HepG2 (cell line): ENCODE data around the gene WWC2. TPM values are rescaled to one million over a fixed set of nuclear protein-coding genes. Genes with fewer than 3 reads are reported as not detected.

Experiments
- CSRNP1 ChIP-seq: sonication (generic); formaldehyde crosslinking; IDR thresholded peaks from 2 replicates; pipeline ENCODE4 v1.8.1; 2023; ENCODE audit warnings: mild to moderate bottlenecking, missing genetic modification reagents
- ELK4 ChIP-seq: sonication (generic); formaldehyde crosslinking; IDR thresholded peaks from 2 replicates; pipeline ENCODE4 v1.9.0; 2021; ENCODE audit warnings: missing genetic modification reagents, borderline replicate concordance
- GPN1 ChIP-seq: sonication (generic); formaldehyde crosslinking; IDR thresholded peaks from 2 replicates; pipeline ENCODE4 v1.5.1; 2020; ENCODE audit warnings: missing genetic modification reagents, borderline replicate concordance
- HMGA1 ChIP-seq: sonication (generic); formaldehyde crosslinking; conservative IDR thresholded peaks from 2 replicates; pipeline ENCODE4 v1.4.0; 2020; ENCODE audit warnings: missing genetic modification reagents
- HOXA5 ChIP-seq: sonication (generic); formaldehyde crosslinking; IDR thresholded peaks from 2 replicates; pipeline ENCODE4 v1.4.0; 2020; ENCODE audit warnings: missing genetic modification reagents
- IKZF4 ChIP-seq: sonication (generic); formaldehyde crosslinking; IDR thresholded peaks from 2 replicates; pipeline ENCODE4 v1.5.1; 2020; ENCODE audit warnings: borderline replicate concordance, mild to moderate bottlenecking, low read depth, missing genetic modification reagents; ENCODE audit errors: not compliant biosample characterization
- JUN ChIP-seq: sonication (generic); formaldehyde crosslinking; IDR thresholded peaks from 2 replicates; pipeline ENCODE4 v1.4.0; 2020; ENCODE audit warnings: mild to moderate bottlenecking, missing genetic modification reagents
- KMT2B ChIP-seq: IDR thresholded peaks from 2 replicates; pipeline ENCODE4 v1.6.1; 2016; ENCODE audit warnings: missing genetic modification reagents, missing compliant biosample characterization
- MED1 ChIP-seq: sonication (generic); formaldehyde crosslinking; IDR thresholded peaks from 2 replicates; pipeline ENCODE4 v1.4.0; 2020; ENCODE audit warnings: missing genetic modification reagents
- MXD4 ChIP-seq: IDR thresholded peaks from 2 replicates; pipeline ENCODE4 v1.6.1; 2016; ENCODE audit warnings: mild to moderate bottlenecking, missing biosample characterization, missing genetic modification reagents
- NFYC ChIP-seq: IDR thresholded peaks from 2 replicates; pipeline ENCODE4 v1.6.1; 2016; ENCODE audit warnings: missing genetic modification reagents, missing compliant biosample characterization
- PITX1 ChIP-seq: sonication (generic); formaldehyde crosslinking; IDR thresholded peaks from 2 replicates; pipeline ENCODE4 v1.5.1; 2020; ENCODE audit warnings: mild to moderate bottlenecking, missing genetic modification reagents
- POLR2AphosphoS2 ChIP-seq: IDR thresholded peaks from 2 replicates; pipeline ENCODE4 v1.6.1; 2011; ENCODE audit warnings: low read depth, low read length, improper control_type of control experiment
- REPIN1 ChIP-seq: sonication (generic); formaldehyde crosslinking; IDR thresholded peaks from 2 replicates; pipeline ENCODE4 v1.8.0; 2022; ENCODE audit warnings: missing genetic modification reagents, low read depth, mild to moderate bottlenecking, borderline replicate concordance
- RNF219 ChIP-seq: sonication (generic); formaldehyde crosslinking; IDR thresholded peaks from 2 replicates; pipeline ENCODE4 v1.5.0; 2020; ENCODE audit warnings: mild to moderate bottlenecking, missing genetic modification reagents
- SALL1 ChIP-seq: sonication (generic); formaldehyde crosslinking; IDR thresholded peaks from 2 replicates; pipeline ENCODE4 v1.8.0; 2022; ENCODE audit warnings: mild to moderate bottlenecking, missing genetic modification reagents
- SCMH1 ChIP-seq: sonication (generic); formaldehyde crosslinking; IDR thresholded peaks from 2 replicates; pipeline ENCODE4 v1.9.0; 2021; ENCODE audit warnings: missing genetic modification reagents, mild to moderate bottlenecking, borderline replicate concordance
- SIN3A ChIP-seq: IDR thresholded peaks from 2 replicates; pipeline ENCODE4 v1.6.1; 2011; ENCODE audit warnings: low read depth, mild to moderate bottlenecking, control low read depth, low read length, borderline replicate concordance
- SRSF4 ChIP-seq: fragments of 200-400 bp; formaldehyde crosslinking; IDR thresholded peaks from one replicate; pipeline ENCODE4 v1.6.1; 2018; ENCODE audit warnings: mild to moderate bottlenecking, low read depth, low read length, moderate library complexity; ENCODE audit not compliant: poor library complexity, severe bottlenecking
- TP53 ChIP-seq: sonication (generic); formaldehyde crosslinking; conservative IDR thresholded peaks from 2 replicates; pipeline ENCODE4 v1.4.0; 2020; ENCODE audit warnings: missing genetic modification reagents
- ZFP90 ChIP-seq: sonication (generic); formaldehyde crosslinking; IDR thresholded peaks from 2 replicates; pipeline ENCODE4 v1.8.0; 2022; ENCODE audit warnings: missing genetic modification reagents, mild to moderate bottlenecking, inconsistent platforms, borderline replicate concordance
- ZKSCAN5 ChIP-seq: sonication (generic); formaldehyde crosslinking; IDR thresholded peaks from 2 replicates; pipeline ENCODE4 v1.5.1; 2020; ENCODE audit warnings: mild to moderate bottlenecking, missing genetic modification reagents
- ZNF605 ChIP-seq: sonication (generic); formaldehyde crosslinking; IDR thresholded peaks from 2 replicates; pipeline ENCODE4 v1.8.0; 2022; ENCODE audit warnings: mild to moderate bottlenecking, missing genetic modification reagents
- ZNF607 ChIP-seq: sonication (generic); formaldehyde crosslinking; IDR thresholded peaks from 2 replicates; pipeline ENCODE4 v1.5.1; 2020; ENCODE audit warnings: missing genetic modification reagents, mild to moderate bottlenecking, borderline replicate concordance
- ZNF747 ChIP-seq: sonication (generic); formaldehyde crosslinking; IDR thresholded peaks from 2 replicates; pipeline ENCODE4 v1.8.1; 2023; ENCODE audit warnings: missing genetic modification reagents, mild to moderate bottlenecking, borderline replicate concordance
- polyA plus RNA-seq, 8 experiments: library from polyadenylated mRNA; depleted of rRNA in 3 of 8; stranded (reverse) in 7 of 8; unstranded in 1 of 8; fragments of >200 nt; fragmentation: Illumina TruSeq in 4 of 8; extraction: Trizol in 4 of 8; gene quantifications; 2 replicates each; pipeline versions ENCODE4 v1.2.1 to v1.2.3, GENCODE V29; 2011 to 2016; ENCODE audit warnings: low read depth in 4 of 8, missing spikeins in 1 of 8, mixed read lengths in 1 of 8; ENCODE audit not compliant: insufficient read depth in 1 of 8
- total RNA-seq, 5 experiments: library from RNA; depleted of rRNA; stranded (reverse); fragments of >200 nt; fragmentation: Illumina TruSeq; extraction: Trizol; gene quantifications; 2 replicates each; pipeline ENCODE4 v1.2.3, GENCODE V29; 2016; ENCODE audit warnings: low read depth in 1 of 5
- TF ChIP-seq, protein P1 (sequence below): sonication (generic); formaldehyde crosslinking; IDR thresholded peaks from 2 replicates; pipeline ENCODE4 v1.4.0; 2020; ENCODE audit warnings: mild to moderate bottlenecking, missing genetic modification reagents

Gene WWC2
- total and polyA plus RNA-seq, 2 of the 13 experiments (the other 11 are each of a cell fraction or from before 2014, with no cell fraction given), result 40.0 to 50.1 TPM

DNA sequence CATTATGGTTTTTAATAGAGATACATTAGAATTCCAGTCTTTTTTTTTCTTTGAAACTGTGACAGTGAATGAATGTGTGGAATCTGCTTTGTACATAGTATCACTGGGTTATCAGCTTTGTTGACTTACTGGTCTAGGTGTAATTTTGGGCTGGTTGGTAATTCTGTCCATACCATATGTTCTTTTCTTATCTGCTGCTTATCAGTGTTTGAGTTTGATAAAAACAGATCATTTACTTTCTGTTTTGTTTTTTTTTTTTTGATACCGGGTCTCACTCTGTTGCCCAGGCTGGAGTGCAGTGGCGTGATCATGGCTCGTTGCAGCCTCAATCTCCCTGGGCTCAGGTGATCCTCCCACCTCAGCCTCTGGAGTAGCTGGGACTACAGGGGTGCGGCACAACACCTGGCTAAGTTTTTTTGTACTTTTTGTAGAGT, 12.4 kb downstream of the WWC2 start (continued):
- TF ChIP-seq, protein P1, sequence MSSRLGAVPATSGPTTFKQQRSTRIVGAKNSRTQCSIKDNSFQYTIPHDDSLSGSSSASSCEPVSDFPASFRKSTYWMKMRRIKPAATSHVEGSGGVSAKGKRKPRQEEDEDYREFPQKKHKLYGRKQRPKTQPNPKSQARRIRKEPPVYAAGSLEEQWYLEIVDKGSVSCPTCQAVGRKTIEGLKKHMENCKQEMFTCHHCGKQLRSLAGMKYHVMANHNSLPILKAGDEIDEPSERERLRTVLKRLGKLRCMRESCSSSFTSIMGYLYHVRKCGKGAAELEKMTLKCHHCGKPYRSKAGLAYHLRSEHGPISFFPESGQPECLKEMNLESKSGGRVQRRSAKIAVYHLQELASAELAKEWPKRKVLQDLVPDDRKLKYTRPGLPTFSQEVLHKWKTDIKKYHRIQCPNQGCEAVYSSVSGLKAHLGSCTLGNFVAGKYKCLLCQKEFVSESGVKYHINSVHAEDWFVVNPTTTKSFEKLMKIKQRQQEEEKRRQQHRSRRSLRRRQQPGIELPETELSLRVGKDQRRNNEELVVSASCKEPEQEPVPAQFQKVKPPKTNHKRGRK (CRISPR knock-in tag), result no peak
- no peak for TF ChIP-seq ZKSCAN5 (CRISPR knock-in tag)
- no peak for TF ChIP-seq HOXA5 (CRISPR knock-in tag)
- TF ChIP-seq REPIN1, result no peak
- no peak for TF ChIP-seq PITX1
- no peak for TF ChIP-seq SRSF4
- TF ChIP-seq HMGA1 (CRISPR knock-in tag), result no peak
- no peak for TF ChIP-seq SCMH1 (CRISPR knock-in tag)
- no peak for TF ChIP-seq JUN (CRISPR knock-in tag)
- TF ChIP-seq TP53 (CRISPR knock-in tag), result no peak
- no peak for TF ChIP-seq NFYC (CRISPR knock-in tag)
- TF ChIP-seq GPN1, result no peak
- no peak for TF ChIP-seq POLR2AphosphoS2
- no peak for TF ChIP-seq ZNF607 (CRISPR knock-in tag)
- 0 out of 2 replicates have a peak, but pooled peaks have one; percentile 52 for TF ChIP-seq SIN3A
- no peak for TF ChIP-seq ELK4 (CRISPR knock-in tag)
- TF ChIP-seq MXD4 (CRISPR knock-in tag), result no peak
- no peak for TF ChIP-seq ZFP90 (CRISPR knock-in tag)
- no peak for TF ChIP-seq IKZF4
- no peak for TF ChIP-seq ZNF605 (CRISPR knock-in tag)
- peak; percentile 77 for TF ChIP-seq SALL1 (CRISPR knock-in tag)
- no peak for TF ChIP-seq RNF219
- TF ChIP-seq CSRNP1 (CRISPR knock-in tag), result 0 out of 2 replicates have a peak, but pooled peaks have one; percentile 20
- peak; percentile 68 for TF ChIP-seq MED1 (CRISPR knock-in tag)
- no peak for TF ChIP-seq ZNF747 (CRISPR knock-in tag)
- TF ChIP-seq KMT2B (CRISPR knock-in tag), result no peak
